Measurements from ENCODE around the gene ILF2.

DNA sequence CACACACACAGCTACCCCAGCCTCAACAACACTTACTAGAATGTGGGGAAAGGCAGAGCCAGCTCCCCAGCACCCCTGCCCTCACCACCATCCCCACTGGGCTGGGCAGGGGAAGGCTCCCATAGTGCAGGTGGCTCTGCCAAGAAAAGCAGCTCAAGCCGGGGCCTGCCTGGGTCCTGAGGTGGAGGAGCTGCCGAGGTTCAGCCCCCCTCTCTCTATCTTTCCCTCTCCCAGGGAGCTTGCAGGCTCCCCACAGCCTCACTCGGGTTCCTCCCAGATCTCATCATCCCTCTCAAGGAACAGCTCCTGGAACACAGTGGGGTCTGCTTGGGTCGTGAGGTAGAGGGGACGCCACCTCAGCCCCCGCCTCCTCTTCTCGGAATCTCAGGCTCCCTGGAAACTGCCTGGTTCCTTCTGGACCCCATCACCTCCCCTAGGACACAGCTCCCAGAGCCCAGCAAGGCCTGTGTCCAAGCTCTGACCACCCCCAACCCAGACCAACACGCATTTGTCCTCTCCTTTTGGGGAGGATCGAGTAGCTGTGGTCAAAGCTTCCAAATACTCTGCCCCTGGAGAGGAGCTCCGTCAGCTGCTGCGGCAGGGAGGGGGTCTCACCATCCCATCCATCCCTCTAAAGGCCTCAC is 58.6 kb downstream of the ILF2 start:
- no peak for TF ChIP-seq EP300 (IDR thresholded peaks at IDR 0.05; ENCODE audit: borderline replicate concordance in 1 of 2, low read depth in 1 of 2, low read length in 1 of 2)
- no peak for TF ChIP-seq FOXJ3 (CRISPR knock-in tag; IDR thresholded peaks at IDR 0.05)
- no peak for TF ChIP-seq FOXM1 (IDR thresholded peaks at IDR 0.05; ENCODE audit: low read depth)
- no peak for TF ChIP-seq TEAD4 (IDR thresholded peaks at IDR 0.05; ENCODE audit: borderline replicate concordance, insufficient read depth)
- no peak for TF ChIP-seq EZH2phosphoT487 (IDR thresholded peaks at IDR 0.05; ENCODE audit: borderline replicate concordance, low read depth)
- no peak for TF ChIP-seq TCF12 (IDR thresholded peaks at IDR 0.05)
- no peak for TF ChIP-seq JUND (IDR thresholded peaks at IDR 0.05)
- TF ChIP-seq, protein P1, sequence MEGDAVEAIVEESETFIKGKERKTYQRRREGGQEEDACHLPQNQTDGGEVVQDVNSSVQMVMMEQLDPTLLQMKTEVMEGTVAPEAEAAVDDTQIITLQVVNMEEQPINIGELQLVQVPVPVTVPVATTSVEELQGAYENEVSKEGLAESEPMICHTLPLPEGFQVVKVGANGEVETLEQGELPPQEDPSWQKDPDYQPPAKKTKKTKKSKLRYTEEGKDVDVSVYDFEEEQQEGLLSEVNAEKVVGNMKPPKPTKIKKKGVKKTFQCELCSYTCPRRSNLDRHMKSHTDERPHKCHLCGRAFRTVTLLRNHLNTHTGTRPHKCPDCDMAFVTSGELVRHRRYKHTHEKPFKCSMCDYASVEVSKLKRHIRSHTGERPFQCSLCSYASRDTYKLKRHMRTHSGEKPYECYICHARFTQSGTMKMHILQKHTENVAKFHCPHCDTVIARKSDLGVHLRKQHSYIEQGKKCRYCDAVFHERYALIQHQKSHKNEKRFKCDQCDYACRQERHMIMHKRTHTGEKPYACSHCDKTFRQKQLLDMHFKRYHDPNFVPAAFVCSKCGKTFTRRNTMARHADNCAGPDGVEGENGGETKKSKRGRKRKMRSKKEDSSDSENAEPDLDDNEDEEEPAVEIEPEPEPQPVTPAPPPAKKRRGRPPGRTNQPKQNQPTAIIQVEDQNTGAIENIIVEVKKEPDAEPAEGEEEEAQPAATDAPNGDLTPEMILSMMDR (IDR thresholded peaks at IDR 0.05): no peak
- TF ChIP-seq, protein P2, sequence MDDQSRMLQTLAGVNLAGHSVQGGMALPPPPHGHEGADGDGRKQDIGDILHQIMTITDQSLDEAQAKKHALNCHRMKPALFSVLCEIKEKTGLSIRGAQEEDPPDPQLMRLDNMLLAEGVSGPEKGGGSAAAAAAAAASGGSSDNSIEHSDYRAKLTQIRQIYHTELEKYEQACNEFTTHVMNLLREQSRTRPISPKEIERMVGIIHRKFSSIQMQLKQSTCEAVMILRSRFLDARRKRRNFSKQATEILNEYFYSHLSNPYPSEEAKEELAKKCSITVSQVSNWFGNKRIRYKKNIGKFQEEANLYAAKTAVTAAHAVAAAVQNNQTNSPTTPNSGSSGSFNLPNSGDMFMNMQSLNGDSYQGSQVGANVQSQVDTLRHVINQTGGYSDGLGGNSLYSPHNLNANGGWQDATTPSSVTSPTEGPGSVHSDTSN (IDR thresholded peaks at IDR 0.05): no peak
- TF ChIP-seq, protein P3, sequence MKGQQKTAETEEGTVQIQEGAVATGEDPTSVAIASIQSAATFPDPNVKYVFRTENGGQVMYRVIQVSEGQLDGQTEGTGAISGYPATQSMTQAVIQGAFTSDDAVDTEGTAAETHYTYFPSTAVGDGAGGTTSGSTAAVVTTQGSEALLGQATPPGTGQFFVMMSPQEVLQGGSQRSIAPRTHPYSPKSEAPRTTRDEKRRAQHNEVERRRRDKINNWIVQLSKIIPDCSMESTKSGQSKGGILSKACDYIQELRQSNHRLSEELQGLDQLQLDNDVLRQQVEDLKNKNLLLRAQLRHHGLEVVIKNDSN (IDR thresholded peaks at IDR 0.05; ENCODE audit: borderline replicate concordance, low read depth): no peak
- no peak for TF ChIP-seq TAF1 (IDR thresholded peaks at IDR 0.05; ENCODE audit: borderline replicate concordance, low read depth, low read length)
- TF ChIP-seq CHD2 (IDR thresholded peaks at IDR 0.05; ENCODE audit: low read length, partially characterized antibody): no peak

All from SK-N-SH (cell line).